GM12865 (cell line): Measurements from ENCODE around the gene IL4I1.

Source experiments
- DNase-seq: peaks from one replicate; pipeline ENCODE4 v3.0.0; 2010; ENCODE audit warnings: low read depth
- H3K4me3 ChIP-seq: 2 replicates; pipeline ENCODE4 v1.5.1; 2011; ENCODE audit warnings: mild to moderate bottlenecking, low read depth, low read length, control low read depth
- TF ChIP-seq, protein P1 (sequence below): IDR thresholded peaks from 2 replicates; pipeline ENCODE4 v1.5.1; 2011; ENCODE audit warnings: low read length, control low read depth, low read depth, inconsistent platforms; ENCODE audit not compliant: insufficient read depth; ENCODE audit errors: missing control alignments

IL4I1 gene

DNA sequence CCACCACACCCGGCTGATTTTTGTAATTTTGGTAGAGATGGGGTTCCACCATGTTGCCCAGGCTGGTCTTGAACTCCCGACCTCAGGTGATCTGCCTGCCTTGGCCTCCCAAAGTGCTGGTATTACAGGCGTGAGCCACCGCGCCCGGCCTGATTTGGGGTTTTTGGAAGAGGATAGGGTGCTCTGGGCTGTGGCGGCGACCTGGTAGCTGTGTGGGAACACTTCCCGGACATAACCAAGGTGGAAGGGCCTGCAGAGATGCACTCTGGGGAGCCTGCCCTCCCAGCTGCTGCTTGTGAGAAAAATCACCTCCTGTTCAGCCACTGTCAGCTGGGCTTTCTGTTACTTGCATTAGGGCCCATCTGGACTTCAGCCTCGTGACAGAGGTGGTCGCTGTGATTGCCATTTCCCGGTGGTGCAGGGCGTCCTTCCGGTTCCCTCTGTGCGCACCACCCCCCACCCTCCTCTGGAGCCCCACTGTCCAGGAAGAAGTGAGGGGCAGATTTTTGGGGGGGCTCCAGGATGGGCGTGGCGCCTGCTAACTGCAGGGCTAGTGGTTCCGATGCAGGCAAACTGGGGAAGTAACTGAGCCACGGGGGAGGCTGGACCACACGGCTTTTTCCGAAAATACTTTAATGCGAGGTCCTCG, 7.5 kb downstream of the IL4I1 start:
- H3K4me3 ChIP-seq, result no peak overlapping the region; the same call in 1 of the 2 replicates
- DNase-seq, result no peak
- TF ChIP-seq, protein P1, sequence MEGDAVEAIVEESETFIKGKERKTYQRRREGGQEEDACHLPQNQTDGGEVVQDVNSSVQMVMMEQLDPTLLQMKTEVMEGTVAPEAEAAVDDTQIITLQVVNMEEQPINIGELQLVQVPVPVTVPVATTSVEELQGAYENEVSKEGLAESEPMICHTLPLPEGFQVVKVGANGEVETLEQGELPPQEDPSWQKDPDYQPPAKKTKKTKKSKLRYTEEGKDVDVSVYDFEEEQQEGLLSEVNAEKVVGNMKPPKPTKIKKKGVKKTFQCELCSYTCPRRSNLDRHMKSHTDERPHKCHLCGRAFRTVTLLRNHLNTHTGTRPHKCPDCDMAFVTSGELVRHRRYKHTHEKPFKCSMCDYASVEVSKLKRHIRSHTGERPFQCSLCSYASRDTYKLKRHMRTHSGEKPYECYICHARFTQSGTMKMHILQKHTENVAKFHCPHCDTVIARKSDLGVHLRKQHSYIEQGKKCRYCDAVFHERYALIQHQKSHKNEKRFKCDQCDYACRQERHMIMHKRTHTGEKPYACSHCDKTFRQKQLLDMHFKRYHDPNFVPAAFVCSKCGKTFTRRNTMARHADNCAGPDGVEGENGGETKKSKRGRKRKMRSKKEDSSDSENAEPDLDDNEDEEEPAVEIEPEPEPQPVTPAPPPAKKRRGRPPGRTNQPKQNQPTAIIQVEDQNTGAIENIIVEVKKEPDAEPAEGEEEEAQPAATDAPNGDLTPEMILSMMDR, result no peak

GRCh38 chr19:49888510-49888824, 8.2 kb downstream of the IL4I1 start:
- peak overlapping the region; percentile 29 for H3K4me3 ChIP-seq
- no peak for DNase-seq
- TF ChIP-seq, protein P1, result no peak

DNA sequence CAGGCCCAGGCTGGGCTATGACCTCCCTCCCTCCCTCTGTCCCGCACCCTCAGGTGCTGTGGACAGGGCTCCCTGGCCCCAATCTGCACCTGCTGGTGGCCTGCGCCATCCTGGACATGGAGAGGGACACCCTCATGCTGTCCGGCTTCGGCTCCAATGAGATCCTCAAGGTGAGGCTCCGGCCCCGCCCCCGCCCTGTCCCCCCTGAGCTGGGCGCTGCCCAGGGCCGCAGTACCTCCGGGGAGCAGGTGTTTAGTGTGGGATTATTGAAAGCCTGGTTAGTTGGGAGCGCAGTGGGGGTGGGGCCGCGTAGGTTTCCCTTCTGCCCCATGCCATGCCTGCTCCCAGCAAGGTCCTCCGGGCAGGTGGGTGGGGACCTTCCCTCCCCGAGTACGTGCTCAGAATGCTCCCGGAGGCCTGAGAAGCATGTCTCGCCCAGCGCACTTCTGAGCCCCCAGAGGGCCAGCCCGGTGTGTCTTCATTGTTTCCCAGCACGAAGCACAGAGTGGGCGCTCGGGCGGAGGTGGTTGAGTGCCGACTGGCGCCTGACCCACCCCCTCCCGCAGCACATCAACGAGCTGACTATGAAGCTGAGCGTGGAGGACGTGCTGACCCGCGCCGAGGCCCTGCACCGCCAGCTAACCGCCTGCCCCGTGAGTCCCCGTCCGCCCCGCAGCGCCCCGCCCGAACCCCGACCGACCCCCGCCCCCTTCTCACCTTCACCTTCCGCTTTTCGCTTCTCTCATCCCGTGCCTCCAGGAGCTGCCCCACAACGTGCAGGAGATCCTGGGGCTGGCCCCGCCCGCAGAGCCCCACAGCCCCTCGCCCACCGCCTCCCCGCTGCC, 8.8 kb downstream of the IL4I1 start:
- TF ChIP-seq, protein P1, result no peak
- DNase-seq, result peak; percentile 53
- H3K4me3 ChIP-seq, result peak overlapping the region; percentile 17

DNA sequence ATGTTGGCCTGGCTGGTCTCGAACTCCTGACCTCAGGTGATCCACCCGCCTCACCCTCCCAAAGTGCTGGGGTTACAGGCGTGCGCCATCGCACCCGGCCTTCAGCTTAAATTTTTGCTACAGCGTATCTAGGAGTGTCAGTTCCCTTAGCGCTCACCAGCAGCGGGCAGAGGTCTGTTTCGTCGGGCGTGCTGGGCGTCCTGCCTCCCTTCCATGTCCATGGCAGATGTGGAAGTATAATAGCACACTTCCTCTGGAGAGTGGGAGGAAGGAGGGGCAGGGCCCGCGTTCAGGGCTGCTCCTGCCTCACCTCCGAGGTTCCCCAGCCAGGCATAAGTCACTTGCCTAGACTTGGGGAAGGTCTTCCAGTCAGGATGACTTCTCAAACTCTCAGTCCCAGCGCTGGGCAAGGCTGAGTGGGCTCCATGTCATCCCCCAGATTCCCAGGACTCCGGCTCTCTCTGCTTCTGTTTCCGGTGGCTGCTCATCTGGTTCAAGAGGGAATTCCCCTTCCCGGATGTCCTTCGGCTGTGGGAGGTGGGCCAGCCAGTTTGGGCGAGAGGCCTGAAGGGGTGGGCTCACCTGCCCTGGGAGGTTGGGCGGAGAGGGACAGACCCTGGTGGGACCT, 9.5 kb downstream of the IL4I1 start:
- no peak for DNase-seq
- no peak overlapping the region for H3K4me3 ChIP-seq
- TF ChIP-seq, protein P1, result no peak

DNA sequence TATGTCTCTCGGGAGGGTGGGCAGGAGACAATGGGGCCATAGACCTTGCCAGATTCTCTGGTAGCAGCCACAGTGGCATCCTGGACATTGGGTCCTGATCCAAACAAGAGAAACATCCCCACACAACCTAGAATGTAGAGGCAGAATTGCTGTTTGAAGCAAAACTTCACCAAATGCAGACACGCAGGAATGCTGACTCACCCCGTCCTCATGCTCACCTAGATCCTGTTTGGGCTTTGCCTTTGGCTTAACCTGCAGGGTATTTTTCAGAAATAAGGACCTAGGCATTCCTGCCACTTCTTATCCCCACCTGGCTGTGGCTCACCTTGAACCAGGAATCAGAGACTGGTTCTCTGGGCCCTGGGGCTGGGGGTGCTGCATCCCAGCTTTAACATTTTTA, 11.9 kb downstream of the IL4I1 start:
- TF ChIP-seq, protein P1, result no peak
- no peak overlapping the region for H3K4me3 ChIP-seq

GRCh38 chr19:49884109-49884508, 12.6 kb downstream of the IL4I1 start:
- H3K4me3 ChIP-seq, result no peak overlapping the region
- no peak for DNase-seq
- TF ChIP-seq, protein P1, result no peak

More for the DNA sequence above, 11.9 kb downstream of the IL4I1 start:
- no peak for DNase-seq
